GM23338 (cell line): ENCODE data around the gene ONECUT1. TPM values are rescaled to one million over a fixed set of nuclear protein-coding genes. Genes with fewer than 3 reads are reported as not detected.

ENCODE experiments used
- ATAC-seq: fragments of 200-7000 bp; cut with Tn5 transposase; 3 replicates; pipeline ENCODE4 v1.9.1; 2020
- DNase-seq: peaks from one replicate; pipeline ENCODE4 v3.0.0-alpha.2; 2015; ENCODE audit warnings: low spot score
- H2AFZ ChIP-seq: fragments of 200-600 bp; sonication (generic); 2 replicates; pipeline ENCODE4 v1.8.0; 2016; ENCODE audit warnings: antibody characterized with exemption, mild to moderate bottlenecking, moderate library complexity
- H3F3A ChIP-seq: fragments of 200-600 bp; sonication (generic); replicated peaks from 2 replicates; pipeline ENCODE4 v1.8.0; 2017; ENCODE audit warnings: antibody characterized with exemption, mixed run types, low read depth
- H3K27ac ChIP-seq: fragments of 200-600 bp; sonication (generic); 2 replicates; pipeline ENCODE4 v1.6.1; 2016; ENCODE audit warnings: low read depth
- H3K27me3 ChIP-seq: fragments of 200-600 bp; sonication (generic); 2 replicates; pipeline ENCODE4 v1.8.0; 2016; ENCODE audit warnings: mild to moderate bottlenecking, mixed run types, moderate library complexity; ENCODE audit not compliant: insufficient read depth
- H3K36me3 ChIP-seq: fragments of 200-600 bp; sonication (generic); 2 replicates; pipeline ENCODE4 v1.8.0; 2016; ENCODE audit warnings: mild to moderate bottlenecking; ENCODE audit not compliant: insufficient read depth
- H3K4me1 ChIP-seq: fragments of 200-600 bp; sonication (generic); 2 replicates; pipeline ENCODE4 v1.8.0; 2016; ENCODE audit warnings: mild to moderate bottlenecking, moderate library complexity; ENCODE audit not compliant: insufficient read depth
- H3K4me2 ChIP-seq: fragments of 200-600 bp; sonication (generic); 2 replicates; pipeline ENCODE4 v1.7.1; 2017; ENCODE audit warnings: mixed run types
- H3K4me3 ChIP-seq: fragments of 200-600 bp; sonication (generic); 2 replicates; pipeline ENCODE4 v1.6.1; 2016; ENCODE audit warnings: mixed run types
- H3K79me2 ChIP-seq: fragments of 200-600 bp; sonication (generic); replicated peaks from 2 replicates; pipeline ENCODE4 v1.8.0; 2017; ENCODE audit warnings: mild to moderate bottlenecking; ENCODE audit not compliant: insufficient read depth
- H3K9me2 ChIP-seq: fragments of 200-600 bp; sonication (generic); 2 replicates; pipeline ENCODE4 v1.8.0; 2017; ENCODE audit not compliant: insufficient read depth
- H4K20me1 ChIP-seq: fragments of 200-600 bp; sonication (generic); replicated peaks from 2 replicates; pipeline ENCODE4 v1.8.0; 2017; ENCODE audit warnings: mild to moderate bottlenecking; ENCODE audit not compliant: insufficient read depth
- H3K27ac Mint-ChIP-seq: 2 replicates; pipeline ENCODE4 v1.8.0; 2020; ENCODE audit warnings: inconsistent platforms, mild to moderate bottlenecking, moderate library complexity, mixed read lengths
- H3K27me3 Mint-ChIP-seq: 3 replicates; pipeline ENCODE4 v1.8.0; 2022; ENCODE audit warnings: low read depth, mild to moderate bottlenecking, moderate library complexity, mixed read lengths, inconsistent platforms; ENCODE audit not compliant: insufficient read depth, poor library complexity
- H3K36me3 Mint-ChIP-seq: 3 replicates; pipeline ENCODE4 v1.8.0; 2021; ENCODE audit warnings: low read depth, mild to moderate bottlenecking, inconsistent platforms, moderate library complexity, mixed read lengths
- H3K4me1 Mint-ChIP-seq: 3 replicates; pipeline ENCODE4 v1.8.0; 2020; ENCODE audit warnings: mild to moderate bottlenecking, inconsistent platforms, mixed read lengths
- H3K4me3 Mint-ChIP-seq: 3 replicates; pipeline ENCODE4 v1.8.0; 2021; ENCODE audit warnings: moderate library complexity, mild to moderate bottlenecking, inconsistent platforms, mixed read lengths
- H3K9me3 Mint-ChIP-seq: 3 replicates; pipeline ENCODE4 v1.8.0; 2020; ENCODE audit warnings: moderate library complexity, mild to moderate bottlenecking, inconsistent platforms, mixed read lengths
- EZH2phosphoT487 ChIP-seq: fragments of 200-600 bp; sonication (generic); IDR thresholded peaks from one replicate; pipeline ENCODE4 v1.8.1; 2018; ENCODE audit warnings: antibody characterized with exemption; ENCODE audit not compliant: unreplicated experiment
- JUNB ChIP-seq: IDR thresholded peaks from one replicate; pipeline ENCODE4 v1.6.1; 2016; ENCODE audit warnings: antibody characterized with exemption; ENCODE audit not compliant: unreplicated experiment
- NANOG ChIP-seq: IDR thresholded peaks from 2 replicates; pipeline ENCODE4 v1.6.1; 2016; ENCODE audit warnings: antibody characterized with exemption, borderline replicate concordance
- ZNF331 ChIP-seq: fragments of 250-450 bp; sonication (Bioruptor Pico); IDR thresholded peaks from 2 replicates; pipeline ENCODE4 v1.5.0; 2020; ENCODE audit warnings: low read depth, mild to moderate bottlenecking, moderate library complexity
- polyA plus RNA-seq: library from polyadenylated mRNA; unstranded; fragments of >200 nt; fragmentation: Nextera tagmentation; extraction: Ambion mirVana; gene quantifications from 2 replicates; pipeline ENCODE4 v1.2.1, GENCODE V29; 2016
- total RNA-seq: library from RNA; depleted of rRNA; stranded (reverse); fragments of >200 nt; shearing (Covaris generic); gene quantifications from 2 replicates; pipeline ENCODE4 v1.2.3, GENCODE V29; 2014
- TF ChIP-seq, protein P1 (sequence below): fragments of 250-450 bp; sonication (Bioruptor Pico); IDR thresholded peaks from 2 replicates; pipeline ENCODE4 v1.5.0; 2020; ENCODE audit warnings: mild to moderate bottlenecking, moderate library complexity

The ONECUT1 gene
- total and polyA plus RNA-seq, 2 experiments from 2014 or later, result 4.3 to 9.4 TPM

DNA sequence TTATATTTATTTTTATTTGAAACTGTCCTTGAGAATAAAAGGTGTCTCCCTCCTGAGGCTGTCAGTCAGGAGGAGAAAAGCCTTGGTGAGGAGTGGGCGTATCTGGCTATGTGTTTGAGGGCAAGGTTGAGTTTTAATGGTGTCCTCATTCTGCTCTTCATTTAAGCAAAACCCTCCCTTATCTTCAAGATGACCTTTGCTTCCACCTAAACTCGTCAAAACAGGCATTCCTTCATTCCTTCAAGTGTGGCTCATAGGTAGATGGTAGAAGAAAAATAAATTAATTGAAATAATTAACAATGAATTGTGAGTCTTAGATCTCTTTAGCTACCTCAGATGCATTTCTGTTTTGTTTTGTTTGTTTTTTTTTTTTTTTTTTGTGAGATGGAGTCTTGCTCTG lies 71.6 kb downstream of the ONECUT1 start:
- Histone ChIP-seq H3F3A (no peaks in the 10 kb centered on the region), H3K36me3 (no peaks in the 10 kb centered on the region), H3K9me2 (no peaks in the 10 kb centered on the region), H3K4me2 (no peak overlapping the region), H3K79me2 (no peaks in the 10 kb centered on the region), H3K4me1 (no peaks in the 10 kb centered on the region), H4K20me1 (no peaks in the 10 kb centered on the region), H3K27ac (no peak overlapping the region), H3K27me3 (no peaks in the 10 kb centered on the region), H3K4me3 (no peak overlapping the region), H2AFZ (peak overlapping the region; percentile 90; the same call in 1 of the 2 replicates)
- Mint-ChIP-seq H3K9me3 (no peaks in the 10 kb centered on the region), H3K4me3 (no peak overlapping the region), H3K36me3 (no peaks in the 10 kb centered on the region), H3K27me3 (peaks cover 2% of the 10 kb centered on the region), H3K4me1 (peaks cover 9% of the 10 kb centered on the region; the same call in 1 of the 3 replicates), H3K27ac (no peak overlapping the region; the same call in 1 of the 2 replicates)
- DNase-seq, result no peak
- no peak for ATAC-seq
- TF ChIP-seq NANOG (no peak), EZH2phosphoT487 (no peak), JUNB (no peak), ZNF331 (CRISPR knock-in tag) (no peak)

- Mint-ChIP-seq H3K27ac (peak overlapping the region; percentile 56; the same call in 1 of the 2 replicates), H3K9me3 (no peaks in the 10 kb centered on the region)
These were observed 72.2 kb downstream of the ONECUT1 start for GRCh38 chr15:52717924-52718323.

More at GRCh38 chr15:52717924-52718323, 72.2 kb downstream of the ONECUT1 start:
- Histone ChIP-seq H3F3A (no peaks in the 10 kb centered on the region), H2AFZ (peak overlapping the region; percentile 90; the same call in 1 of the 2 replicates), H3K36me3 (no peaks in the 10 kb centered on the region), H3K27me3 (no peaks in the 10 kb centered on the region), H3K79me2 (no peaks in the 10 kb centered on the region), H3K4me3 (no peak overlapping the region), H3K9me2 (no peaks in the 10 kb centered on the region), H3K27ac (no peak overlapping the region), H3K4me2 (no peak overlapping the region), H4K20me1 (no peaks in the 10 kb centered on the region), H3K4me1 (no peaks in the 10 kb centered on the region)
- no peak for DNase-seq
- H3K4me3 Mint-ChIP-seq, result no peak overlapping the region
- peaks cover 2% of the 10 kb centered on the region for H3K27me3 Mint-ChIP-seq
- ATAC-seq, result peak; percentile 86
- TF ChIP-seq, protein P1, sequence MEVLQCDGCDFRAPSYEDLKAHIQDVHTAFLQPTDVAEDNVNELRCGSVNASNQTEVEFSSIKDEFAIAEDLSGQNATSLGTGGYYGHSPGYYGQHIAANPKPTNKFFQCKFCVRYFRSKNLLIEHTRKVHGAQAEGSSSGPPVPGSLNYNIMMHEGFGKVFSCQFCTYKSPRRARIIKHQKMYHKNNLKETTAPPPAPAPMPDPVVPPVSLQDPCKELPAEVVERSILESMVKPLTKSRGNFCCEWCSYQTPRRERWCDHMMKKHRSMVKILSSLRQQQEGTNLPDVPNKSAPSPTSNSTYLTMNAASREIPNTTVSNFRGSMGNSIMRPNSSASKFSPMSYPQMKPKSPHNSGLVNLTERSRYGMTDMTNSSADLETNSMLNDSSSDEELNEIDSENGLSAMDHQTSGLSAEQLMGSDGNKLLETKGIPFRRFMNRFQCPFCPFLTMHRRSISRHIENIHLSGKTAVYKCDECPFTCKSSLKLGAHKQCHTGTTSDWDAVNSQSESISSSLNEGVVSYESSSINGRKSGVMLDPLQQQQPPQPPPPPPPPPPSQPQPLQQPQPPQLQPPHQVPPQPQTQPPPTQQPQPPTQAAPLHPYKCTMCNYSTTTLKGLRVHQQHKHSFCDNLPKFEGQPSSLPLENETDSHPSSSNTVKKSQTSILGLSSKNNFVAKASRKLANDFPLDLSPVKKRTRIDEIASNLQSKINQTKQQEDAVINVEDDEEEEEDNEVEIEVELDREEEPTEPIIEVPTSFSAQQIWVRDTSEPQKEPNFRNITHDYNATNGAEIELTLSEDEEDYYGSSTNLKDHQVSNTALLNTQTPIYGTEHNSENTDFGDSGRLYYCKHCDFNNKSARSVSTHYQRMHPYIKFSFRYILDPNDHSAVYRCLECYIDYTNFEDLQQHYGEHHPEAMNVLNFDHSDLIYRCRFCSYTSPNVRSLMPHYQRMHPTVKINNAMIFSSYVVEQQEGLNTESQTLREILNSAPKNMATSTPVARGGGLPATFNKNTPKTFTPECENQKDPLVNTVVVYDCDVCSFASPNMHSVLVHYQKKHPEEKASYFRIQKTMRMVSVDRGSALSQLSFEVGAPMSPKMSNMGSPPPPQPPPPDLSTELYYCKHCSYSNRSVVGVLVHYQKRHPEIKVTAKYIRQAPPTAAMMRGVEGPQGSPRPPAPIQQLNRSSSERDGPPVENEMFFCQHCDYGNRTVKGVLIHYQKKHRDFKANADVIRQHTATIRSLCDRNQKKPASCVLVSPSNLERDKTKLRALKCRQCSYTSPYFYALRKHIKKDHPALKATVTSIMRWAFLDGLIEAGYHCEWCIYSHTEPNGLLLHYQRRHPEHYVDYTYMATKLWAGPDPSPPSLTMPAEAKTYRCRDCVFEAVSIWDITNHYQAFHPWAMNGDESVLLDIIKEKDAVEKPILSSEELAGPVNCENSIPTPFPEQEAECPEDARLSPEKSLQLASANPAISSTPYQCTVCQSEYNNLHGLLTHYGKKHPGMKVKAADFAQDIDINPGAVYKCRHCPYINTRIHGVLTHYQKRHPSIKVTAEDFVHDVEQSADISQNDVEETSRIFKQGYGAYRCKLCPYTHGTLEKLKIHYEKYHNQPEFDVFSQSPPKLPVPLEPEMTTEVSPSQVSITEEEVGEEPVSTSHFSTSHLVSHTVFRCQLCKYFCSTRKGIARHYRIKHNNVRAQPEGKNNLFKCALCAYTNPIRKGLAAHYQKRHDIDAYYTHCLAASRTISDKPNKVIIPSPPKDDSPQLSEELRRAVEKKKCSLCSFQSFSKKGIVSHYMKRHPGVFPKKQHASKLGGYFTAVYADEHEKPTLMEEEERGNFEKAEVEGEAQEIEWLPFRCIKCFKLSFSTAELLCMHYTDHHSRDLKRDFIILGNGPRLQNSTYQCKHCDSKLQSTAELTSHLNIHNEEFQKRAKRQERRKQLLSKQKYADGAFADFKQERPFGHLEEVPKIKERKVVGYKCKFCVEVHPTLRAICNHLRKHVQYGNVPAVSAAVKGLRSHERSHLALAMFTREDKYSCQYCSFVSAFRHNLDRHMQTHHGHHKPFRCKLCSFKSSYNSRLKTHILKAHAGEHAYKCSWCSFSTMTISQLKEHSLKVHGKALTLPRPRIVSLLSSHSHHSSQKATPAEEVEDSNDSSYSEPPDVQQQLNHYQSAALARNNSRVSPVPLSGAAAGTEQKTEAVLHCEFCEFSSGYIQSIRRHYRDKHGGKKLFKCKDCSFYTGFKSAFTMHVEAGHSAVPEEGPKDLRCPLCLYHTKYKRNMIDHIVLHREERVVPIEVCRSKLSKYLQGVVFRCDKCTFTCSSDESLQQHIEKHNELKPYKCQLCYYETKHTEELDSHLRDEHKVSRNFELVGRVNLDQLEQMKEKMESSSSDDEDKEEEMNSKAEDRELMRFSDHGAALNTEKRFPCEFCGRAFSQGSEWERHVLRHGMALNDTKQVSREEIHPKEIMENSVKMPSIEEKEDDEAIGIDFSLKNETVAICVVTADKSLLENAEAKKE, result no peak
- TF ChIP-seq ZNF331 (CRISPR knock-in tag), result no peak
- no peaks in the 10 kb centered on the region for H3K36me3 Mint-ChIP-seq
- H3K4me1 Mint-ChIP-seq, result peaks cover 9% of the 10 kb centered on the region; the same call in 1 of the 3 replicates
